ENCODE data around the gene BCL2L13. TPM values are rescaled to one million over a fixed set of nuclear protein-coding genes. Genes with fewer than 3 reads are reported as not detected.

BCL2L13 gene
- total and polyA plus RNA-seq, 4 donors, result 34.6 to 46.5 (median 39.5) TPM

GRCh38 chr22:17773606-17774205 is 135.1 kb downstream of the BCL2L13 start:
- Histone ChIP-seq H3K4me1 (ENCODE audit: control insufficient read depth, insufficient read depth, low read length) (peaks cover 59% of the 10 kb centered on the region), H3K9me3 (ENCODE audit: control insufficient read depth, insufficient read depth, low read length) (no peaks in the 10 kb centered on the region), H3K36me3 (ENCODE audit: control insufficient read depth, insufficient read depth, low read length) (peaks cover 19% of the 10 kb centered on the region), H3K4me3 (ENCODE audit: low read depth, low read length) (peak overlapping the region; percentile 53), H3K27ac (ENCODE audit: low read depth, low read length) (peak overlapping the region; percentile 25), H3K27me3 (ENCODE audit: control insufficient read depth, insufficient read depth, low read length) (no peaks in the 10 kb centered on the region)
- peak in 4 of 6 donors; percentile 29 to 89 (median 60) for DNase-seq (ENCODE audit: low read depth in 4 of 6, low spot score in 6 of 6)
- under 1% methylated on average over 32 of the region's 47 CpGs for WGBS (ENCODE audit: insufficient coverage)

GRCh38 chr22:17774206-17774925 is 135.8 kb downstream of the BCL2L13 start, which contains the start of gene BID:
Gene BID, minus strand, starts transcription at chr22:17774469. Its CDS starts 24,353 bp downstream, at chr22:17750116.
- H3K36me3 ChIP-seq (ENCODE audit: control insufficient read depth, insufficient read depth, low read length), result peaks cover 15% of the 10 kb centered on the region
- no peaks in the 10 kb centered on the region for H3K9me3 ChIP-seq (ENCODE audit: control insufficient read depth, insufficient read depth, low read length)
- peak in 2 of 6 donors; percentile 52 to 53 for DNase-seq (ENCODE audit: low read depth in 4 of 6, low spot score in 6 of 6)
- WGBS (ENCODE audit: insufficient coverage), result under 1% methylated on average over 63 of the region's 64 CpGs
- H3K4me3 ChIP-seq (ENCODE audit: low read depth, low read length), result peak within 1 kb of the TSS; percentile 53
- peaks cover 54% of the 10 kb centered on the region for H3K4me1 ChIP-seq (ENCODE audit: control insufficient read depth, insufficient read depth, low read length)
- H3K27ac ChIP-seq (ENCODE audit: low read depth, low read length), result peak within 1 kb of the TSS; percentile 25
- no peaks in the 10 kb centered on the region for H3K27me3 ChIP-seq (ENCODE audit: control insufficient read depth, insufficient read depth, low read length)

GRCh38 chr22:17774926-17775685 is 136.5 kb downstream of the BCL2L13 start:
- H3K4me1 ChIP-seq (ENCODE audit: control insufficient read depth, insufficient read depth, low read length), result peaks cover 48% of the 10 kb centered on the region
- H3K9me3 ChIP-seq (ENCODE audit: control insufficient read depth, insufficient read depth, low read length), result no peaks in the 10 kb centered on the region
- peaks cover 9% of the 10 kb centered on the region for H3K36me3 ChIP-seq (ENCODE audit: control insufficient read depth, insufficient read depth, low read length)
- H3K27me3 ChIP-seq (ENCODE audit: control insufficient read depth, insufficient read depth, low read length), result no peaks in the 10 kb centered on the region
- WGBS (ENCODE audit: insufficient coverage), result 68% methylated on average over 26 of the region's 27 CpGs
- H3K27ac ChIP-seq (ENCODE audit: low read depth, low read length), result no peak overlapping the region
- DNase-seq (ENCODE audit: low read depth in 4 of 6, low spot score in 6 of 6), result no peak
- H3K4me3 ChIP-seq (ENCODE audit: low read depth, low read length), result no peak overlapping the region

- Histone ChIP-seq H3K4me3 (ENCODE audit: low read depth, low read length) (no peak overlapping the region), H3K27ac (ENCODE audit: low read depth, low read length) (no peak overlapping the region), H3K27me3 (ENCODE audit: control insufficient read depth, insufficient read depth, low read length) (no peaks in the 10 kb centered on the region), H3K4me1 (ENCODE audit: control insufficient read depth, insufficient read depth, low read length) (peaks cover 48% of the 10 kb centered on the region), H3K9me3 (ENCODE audit: control insufficient read depth, insufficient read depth, low read length) (no peaks in the 10 kb centered on the region), H3K36me3 (ENCODE audit: control insufficient read depth, insufficient read depth, low read length) (peaks cover 9% of the 10 kb centered on the region)
- 74% methylated on average over 5 of the region's 10 CpGs for WGBS (ENCODE audit: insufficient coverage)
- no peak for DNase-seq (ENCODE audit: low read depth in 4 of 6, low spot score in 6 of 6)
Observed at GRCh38 chr22:17775781-17776465, 137.4 kb downstream of the BCL2L13 start.

- WGBS (ENCODE audit: insufficient coverage), result 79% methylated on average over 25 of the region's 27 CpGs
- H3K4me1 ChIP-seq (ENCODE audit: control insufficient read depth, insufficient read depth, low read length), result peaks cover 48% of the 10 kb centered on the region
- no peaks in the 10 kb centered on the region for H3K9me3 ChIP-seq (ENCODE audit: control insufficient read depth, insufficient read depth, low read length)
- no peak overlapping the region for H3K27ac ChIP-seq (ENCODE audit: low read depth, low read length)
- no peak for DNase-seq (ENCODE audit: low read depth in 4 of 6, low spot score in 6 of 6)
- peaks cover 6% of the 10 kb centered on the region for H3K36me3 ChIP-seq (ENCODE audit: control insufficient read depth, insufficient read depth, low read length)
- H3K4me3 ChIP-seq (ENCODE audit: low read depth, low read length), result no peak overlapping the region
- H3K27me3 ChIP-seq (ENCODE audit: control insufficient read depth, insufficient read depth, low read length), result no peaks in the 10 kb centered on the region
Observed at GRCh38 chr22:17777005-17777716, 138.6 kb downstream of the BCL2L13 start.

- no peak for DNase-seq (ENCODE audit: low read depth in 4 of 6, low spot score in 6 of 6)
- Histone ChIP-seq H3K36me3 (ENCODE audit: control insufficient read depth, insufficient read depth, low read length) (peaks cover 7% of the 10 kb centered on the region), H3K27ac (ENCODE audit: low read depth, low read length) (no peak overlapping the region), H3K27me3 (ENCODE audit: control insufficient read depth, insufficient read depth, low read length) (no peaks in the 10 kb centered on the region), H3K9me3 (ENCODE audit: control insufficient read depth, insufficient read depth, low read length) (no peaks in the 10 kb centered on the region), H3K4me3 (ENCODE audit: low read depth, low read length) (no peak overlapping the region), H3K4me1 (ENCODE audit: control insufficient read depth, insufficient read depth, low read length) (peaks cover 46% of the 10 kb centered on the region)
- WGBS (ENCODE audit: insufficient coverage), result 79% methylated on average over 3 of the region's 6 CpGs
Observed at GRCh38 chr22:17777717-17778044, 139.1 kb downstream of the BCL2L13 start.

GRCh38 chr22:17778412-17778976 is 139.9 kb downstream of the BCL2L13 start:
- Histone ChIP-seq H3K27ac (ENCODE audit: low read depth, low read length) (no peak overlapping the region), H3K4me1 (ENCODE audit: control insufficient read depth, insufficient read depth, low read length) (peaks cover 46% of the 10 kb centered on the region), H3K4me3 (ENCODE audit: low read depth, low read length) (no peak overlapping the region), H3K9me3 (ENCODE audit: control insufficient read depth, insufficient read depth, low read length) (no peaks in the 10 kb centered on the region), H3K36me3 (ENCODE audit: control insufficient read depth, insufficient read depth, low read length) (peaks cover 5% of the 10 kb centered on the region), H3K27me3 (ENCODE audit: control insufficient read depth, insufficient read depth, low read length) (no peaks in the 10 kb centered on the region)
- 94% methylated on average over 19 of the region's 23 CpGs for WGBS (ENCODE audit: insufficient coverage)
- DNase-seq (ENCODE audit: low read depth in 4 of 6, low spot score in 6 of 6), result no peak

- H3K27ac ChIP-seq (ENCODE audit: low read depth, low read length), result no peak overlapping the region
- 73% methylated on average over 21 of the region's 27 CpGs for WGBS (ENCODE audit: insufficient coverage)
- H3K36me3 ChIP-seq (ENCODE audit: control insufficient read depth, insufficient read depth, low read length), result peaks cover 5% of the 10 kb centered on the region
- H3K4me3 ChIP-seq (ENCODE audit: low read depth, low read length), result no peak overlapping the region
- no peaks in the 10 kb centered on the region for H3K9me3 ChIP-seq (ENCODE audit: control insufficient read depth, insufficient read depth, low read length)
- DNase-seq (ENCODE audit: low read depth in 4 of 6, low spot score in 6 of 6), result no peak
- peaks cover 44% of the 10 kb centered on the region for H3K4me1 ChIP-seq (ENCODE audit: control insufficient read depth, insufficient read depth, low read length)
- no peaks in the 10 kb centered on the region for H3K27me3 ChIP-seq (ENCODE audit: control insufficient read depth, insufficient read depth, low read length)
Observed at GRCh38 chr22:17779286-17780115, 140.9 kb downstream of the BCL2L13 start.

Measured in spinal cord (tissue), 10 donors.